Endothelial cell of umbilical vein (primary cell): Measurements from ENCODE around the gene ATXN1. TPM values are rescaled to one million over a fixed set of nuclear protein-coding genes. Genes with fewer than 3 reads are reported as not detected.

Experiments
- BruUV-seq: library from RNA; stranded (reverse); fragments of 400-500 nt; replicated peaks from 2 replicates; lab custom pipeline; 2021; lab: Mats Ljungman, UMichigan
- CTCF ChIA-PET: fragments of 300-600, 350-600 bp; sonication (Branson Sonifier 250); formaldehyde crosslinking; loops from one replicate; lab custom pipeline; 2021; ENCODE audit warnings: antibody characterized with exemption, inconsistent platforms; lab: Charles Lee
- POLR2A ChIA-PET: fragments of 300-600, 350-600 bp; sonication (Branson Sonifier 250); formaldehyde crosslinking; loops from one replicate; lab custom pipeline; 2021; ENCODE audit warnings: antibody characterized with exemption, inconsistent platforms; lab: Charles Lee
- DNase-seq: peaks from one replicate; pipeline ENCODE4 v3.0.0-alpha.2; 2011; ENCODE audit warnings: low read depth, low spot score
- FAIRE-seq: peaks from 2 replicates; lab custom pipeline; 2011; peaks lifted over from hg19 to GRCh38; lab: Jason Lieb, UNC
- H2AFZ ChIP-seq: 2 replicates; pipeline ENCODE4 v1.6.0; 2012; ENCODE audit warnings: low read depth, low read length, control low read depth, inconsistent platforms
- H3K27ac ChIP-seq: 2 replicates; pipeline ENCODE4 v1.5.1; 2011; ENCODE audit warnings: low read depth, mild to moderate bottlenecking, control low read depth, low read length, moderate library complexity; ENCODE audit not compliant: insufficient read depth
- H3K27me3 ChIP-seq, 2 experiments: 2 replicates each; pipeline versions ENCODE4 v1.6.0 to v1.6.1; 2011; ENCODE audit warnings: low read length in 2 of 2, mixed read lengths in 1 of 2; ENCODE audit not compliant: control insufficient read depth in 2 of 2, insufficient read depth in 2 of 2
- H3K36me3 ChIP-seq, 2 experiments: 2 replicates in 1 of 2; 3 replicates in 1 of 2; pipeline ENCODE4 v1.5.1; 2011; ENCODE audit warnings: low read length in 2 of 2, mild to moderate bottlenecking in 1 of 2, moderate library complexity in 1 of 2; ENCODE audit not compliant: control insufficient read depth in 2 of 2, insufficient read depth in 2 of 2; ENCODE audit errors: extremely low read depth in 1 of 2
- H3K4me1 ChIP-seq: 3 replicates; pipeline ENCODE4 v1.5.1; 2011; ENCODE audit warnings: mild to moderate bottlenecking, low read length; ENCODE audit not compliant: control insufficient read depth, insufficient read depth; ENCODE audit errors: extremely low read depth
- H3K4me2 ChIP-seq: 2 replicates; pipeline ENCODE4 v1.6.1; 2011; ENCODE audit warnings: low read length, control low read depth, mixed read lengths; ENCODE audit not compliant: insufficient read depth
- H3K4me3 ChIP-seq, 3 experiments: fragments of 200-600 bp in 1 of 3; sonication (generic), shearing (Covaris generic) in 1 of 3; replicated peaks in 1 of 3; 2 replicates each; pipeline ENCODE4 v1.5.1; 2011 to 2016; ENCODE audit warnings: control low read depth in 3 of 3, low read length in 3 of 3, mild to moderate bottlenecking in 2 of 3, inconsistent platforms in 1 of 3, low read depth in 1 of 3, moderate library complexity in 1 of 3; ENCODE audit not compliant: insufficient read depth in 1 of 3
- H3K79me2 ChIP-seq: 2 replicates; pipeline ENCODE4 v1.6.0; 2012; ENCODE audit warnings: low read length, inconsistent platforms; ENCODE audit not compliant: control insufficient read depth, insufficient read depth
- H3K9ac ChIP-seq: replicated peaks from 2 replicates; pipeline ENCODE3; 2011; ENCODE audit warnings: low read length, control low read depth; ENCODE audit not compliant: insufficient read depth; ENCODE audit errors: extremely low read depth
- H3K9me1 ChIP-seq: replicated peaks from 3 replicates; pipeline ENCODE4 v1.6.0; 2011; ENCODE audit warnings: mild to moderate bottlenecking, low read length; ENCODE audit not compliant: control insufficient read depth, insufficient read depth; ENCODE audit errors: extremely low read depth
- H3K9me3 ChIP-seq: replicated peaks from 2 replicates; pipeline ENCODE4 v1.5.1; 2012; ENCODE audit warnings: low read length, inconsistent platforms; ENCODE audit not compliant: control insufficient read depth, insufficient read depth
- H4K20me1 ChIP-seq: replicated peaks from 2 replicates; pipeline ENCODE3; 2011; ENCODE audit warnings: mild to moderate bottlenecking, low read length; ENCODE audit not compliant: control insufficient read depth, insufficient read depth; ENCODE audit errors: extremely low read depth
- EZH2 ChIP-seq: IDR thresholded peaks from 2 replicates; pipeline ENCODE4 v1.6.1; 2012; ENCODE audit warnings: borderline replicate concordance, low read depth, mild to moderate bottlenecking, moderate library complexity, low read length, inconsistent platforms; ENCODE audit not compliant: severe bottlenecking
- FOS ChIP-seq: IDR thresholded peaks from 2 replicates; pipeline ENCODE4 v1.6.1; 2011; ENCODE audit warnings: mild to moderate bottlenecking, low read length, moderate library complexity, borderline replicate concordance; ENCODE audit not compliant: insufficient read depth
- GATA2 ChIP-seq: IDR thresholded peaks from 2 replicates; pipeline ENCODE4 v1.7.0; 2011; ENCODE audit warnings: low read depth, mild to moderate bottlenecking, moderate library complexity, mixed read lengths, low read length; ENCODE audit not compliant: insufficient read length, insufficient read depth
- JUN ChIP-seq: IDR thresholded peaks from 2 replicates; pipeline ENCODE4 v1.6.1; 2011; ENCODE audit warnings: borderline replicate concordance, low read depth; ENCODE audit not compliant: insufficient read length, insufficient read depth
- MYC ChIP-seq: IDR thresholded peaks from one replicate; pipeline ENCODE4 v1.6.1; 2011; ENCODE audit warnings: mild to moderate bottlenecking, low read depth, low read length
- POLR2A ChIP-seq: IDR thresholded peaks from 2 replicates; pipeline ENCODE4 v1.6.1; 2012; ENCODE audit warnings: low read depth, mild to moderate bottlenecking, control low read depth, low read length
- POLR2AphosphoS5 ChIP-seq: IDR thresholded peaks from 2 replicates; pipeline ENCODE4 v1.6.1; 2012; ENCODE audit warnings: low read depth, mild to moderate bottlenecking, control low read depth, low read length, moderate library complexity; ENCODE audit not compliant: insufficient read depth
- dilution Hi-C: fragments of 300-500 bp; cut with MboI; formaldehyde crosslinking; loops from one replicate; pipeline ENCODE4 v1.15.0; 2019; ENCODE audit warnings: low sequenced_read_pairs; ENCODE audit not compliant: extremely low pct_ligation_motif_present
- intact Hi-C: fragments of 100-400 bp; cut with micrococcal nuclease; formaldehyde crosslinking; loops from one replicate; pipeline ENCODE4 v1.10.0; 2022
- polyA plus RNA-seq, 4 experiments: library from polyadenylated mRNA; depleted of rRNA in 3 of 4; stranded (reverse) in 3 of 4; unstranded in 1 of 4; fragments of >200 nt; gene quantifications; 2 replicates each; pipeline versions ENCODE4 v1.2.1 to v1.2.3, GENCODE V29; 2011 to 2012; ENCODE audit warnings: missing spikeins in 1 of 4
- total RNA-seq: library from RNA; stranded (reverse); gene quantifications from 2 replicates; pipeline ENCODE4 v1.2.3, GENCODE V29; 2021
- TF ChIP-seq, protein P1 (sequence below): IDR thresholded peaks from 2 replicates; pipeline ENCODE4 v1.6.1; 2011; ENCODE audit not compliant: insufficient read depth, insufficient read length
- TF ChIP-seq, protein P2 (sequence below), 2 donors: IDR thresholded peaks; 1 replicate in 1 of 2; 2 replicates in 1 of 2; pipeline ENCODE4 v1.5.1; 2011; ENCODE audit warnings: low read length in 2 of 2, mild to moderate bottlenecking in 2 of 2, moderate library complexity in 2 of 2, control low read depth in 1 of 2, inconsistent platforms in 1 of 2, low read depth in 1 of 2; ENCODE audit not compliant: insufficient read depth in 1 of 2; ENCODE audit errors: extremely low read depth in 1 of 2

The ATXN1 gene
- total and polyA plus RNA-seq, 2 donors (not counting 3 experiments of a cell fraction or from before 2014, with no cell fraction given), result 16.4 to 33.0 TPM

DNA sequence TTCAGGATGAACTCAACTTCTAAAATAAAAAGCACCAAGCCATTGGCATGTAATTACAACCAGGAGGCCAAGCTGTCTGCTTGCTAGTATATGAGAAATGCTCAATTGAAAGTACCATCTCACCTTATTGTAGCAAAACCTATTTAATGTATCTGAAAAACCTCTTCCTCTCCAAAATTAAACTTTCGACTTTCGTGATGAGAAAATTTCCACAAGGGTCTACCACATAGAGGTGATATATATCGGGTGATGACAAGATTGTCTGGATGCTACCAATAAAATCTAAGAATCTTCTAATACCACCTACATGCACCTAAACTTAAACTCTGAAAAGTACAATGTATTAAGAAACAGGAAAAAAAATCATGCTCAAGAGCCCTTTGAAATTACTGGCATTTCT, 74.2 kb downstream of the ATXN1 start:
- FAIRE-seq, result no peak
- intact Hi-C loops (no loop called here), dilution Hi-C loops (no loop called here)
- peaks cover 23% of the 10 kb centered on the region for H3K4me1 ChIP-seq
- H3K9me3 ChIP-seq, result no peaks in the 10 kb centered on the region
- H3K36me3 ChIP-seq, result peaks cover 0 to 2% of the 10 kb centered on the region in 2 experiments
- no peak overlapping the region for H3K4me3 ChIP-seq
- H3K4me2 ChIP-seq, result no peak overlapping the region
- no peak overlapping the region for H3K27ac ChIP-seq
- POLR2A ChIA-PET, result no interaction called here
- H2AFZ ChIP-seq, result no peak overlapping the region
- H3K79me2 ChIP-seq, result no peaks in the 10 kb centered on the region
- no peak overlapping the region for H3K9ac ChIP-seq
- no peaks in the 10 kb centered on the region for H3K9me1 ChIP-seq
- H3K27me3 ChIP-seq, result no peaks in the 10 kb centered on the region
- no peak for DNase-seq
- BruUV-seq, result no TSS peak
- H4K20me1 ChIP-seq, result no peaks in the 10 kb centered on the region
- CTCF ChIA-PET, result no interaction called here
- TF ChIP-seq MYC (no peak), POLR2AphosphoS5 (no peak)

DNA sequence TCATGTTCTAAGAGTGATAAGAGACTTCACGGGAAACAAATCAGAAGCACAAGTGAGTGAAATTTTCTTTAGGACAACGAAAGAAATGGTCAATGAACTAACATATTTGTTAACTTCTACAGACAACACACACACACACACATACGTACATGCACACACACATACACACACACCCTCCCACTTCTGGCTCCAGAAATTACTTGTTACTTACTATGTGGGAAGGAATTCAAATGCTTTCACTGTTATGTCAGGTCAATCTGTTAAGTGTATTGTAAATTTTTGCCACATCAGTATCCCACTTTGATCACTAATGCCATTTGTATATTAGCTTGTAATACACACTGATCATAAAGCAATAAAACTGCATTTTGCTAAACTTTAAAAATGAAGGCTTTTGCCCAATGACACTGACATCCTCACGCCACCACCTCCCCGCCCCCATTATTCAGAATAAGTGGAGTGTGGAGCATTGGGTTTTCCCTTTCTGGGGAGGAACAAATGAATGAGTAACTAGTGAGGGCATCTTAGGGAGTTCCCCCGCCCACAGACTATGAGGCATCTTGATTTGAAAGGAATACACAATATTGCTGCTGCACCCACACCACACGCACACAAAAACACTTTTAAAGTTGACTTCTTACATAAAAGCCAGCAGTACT, 76.2 kb downstream of the ATXN1 start:
- CTCF ChIA-PET, result interaction anchor here (4.1 kb wide), 1 partner anchor 77 kb away, joined by 22 read pairs; the partner anchor contains the start of gene ATXN1
- H3K27ac ChIP-seq, result no peak overlapping the region

More for the DNA sequence above, 76.2 kb downstream of the ATXN1 start:
- FAIRE-seq (no peak), DNase-seq (no peak)
- no peaks in the 10 kb centered on the region for H3K79me2 ChIP-seq
- peaks cover 28% of the 10 kb centered on the region for H3K4me1 ChIP-seq
- no peak overlapping the region for H2AFZ ChIP-seq
- H3K4me2 ChIP-seq, result no peak overlapping the region
- H3K9ac ChIP-seq, result no peak overlapping the region
- TF ChIP-seq GATA2 (no peak), FOS (no peak), JUN (no peak), POLR2AphosphoS5 (no peak), EZH2 (no peak), POLR2A (no peak), MYC (no peak)
- TF ChIP-seq, protein P1, sequence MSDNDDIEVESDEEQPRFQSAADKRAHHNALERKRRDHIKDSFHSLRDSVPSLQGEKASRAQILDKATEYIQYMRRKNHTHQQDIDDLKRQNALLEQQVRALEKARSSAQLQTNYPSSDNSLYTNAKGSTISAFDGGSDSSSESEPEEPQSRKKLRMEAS, result no peak
- TF ChIP-seq, protein P2, sequence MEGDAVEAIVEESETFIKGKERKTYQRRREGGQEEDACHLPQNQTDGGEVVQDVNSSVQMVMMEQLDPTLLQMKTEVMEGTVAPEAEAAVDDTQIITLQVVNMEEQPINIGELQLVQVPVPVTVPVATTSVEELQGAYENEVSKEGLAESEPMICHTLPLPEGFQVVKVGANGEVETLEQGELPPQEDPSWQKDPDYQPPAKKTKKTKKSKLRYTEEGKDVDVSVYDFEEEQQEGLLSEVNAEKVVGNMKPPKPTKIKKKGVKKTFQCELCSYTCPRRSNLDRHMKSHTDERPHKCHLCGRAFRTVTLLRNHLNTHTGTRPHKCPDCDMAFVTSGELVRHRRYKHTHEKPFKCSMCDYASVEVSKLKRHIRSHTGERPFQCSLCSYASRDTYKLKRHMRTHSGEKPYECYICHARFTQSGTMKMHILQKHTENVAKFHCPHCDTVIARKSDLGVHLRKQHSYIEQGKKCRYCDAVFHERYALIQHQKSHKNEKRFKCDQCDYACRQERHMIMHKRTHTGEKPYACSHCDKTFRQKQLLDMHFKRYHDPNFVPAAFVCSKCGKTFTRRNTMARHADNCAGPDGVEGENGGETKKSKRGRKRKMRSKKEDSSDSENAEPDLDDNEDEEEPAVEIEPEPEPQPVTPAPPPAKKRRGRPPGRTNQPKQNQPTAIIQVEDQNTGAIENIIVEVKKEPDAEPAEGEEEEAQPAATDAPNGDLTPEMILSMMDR (IDR thresholded peaks at IDR 0.05; ENCODE audit: extremely low read depth in 1 of 2, insufficient read depth in 1 of 2, low read depth in 1 of 2, low read length in 2 of 2), result no peak
- dilution Hi-C loops, result no loop called here
- H4K20me1 ChIP-seq, result no peaks in the 10 kb centered on the region
- H3K27me3 ChIP-seq, result no peaks in the 10 kb centered on the region
- H3K36me3 ChIP-seq, result no peaks in the 10 kb centered on the region
- intact Hi-C loops, result no loop called here
- no TSS peak for BruUV-seq
- POLR2A ChIA-PET, result no interaction called here
- H3K9me3 ChIP-seq, result no peaks in the 10 kb centered on the region
- no peak overlapping the region for H3K4me3 ChIP-seq
- H3K9me1 ChIP-seq, result no peaks in the 10 kb centered on the region
